Body of pancreas (tissue), 4 donors: ENCODE results near the gene GNAO1. TPM values are rescaled to one million over a fixed set of nuclear protein-coding genes. Genes with fewer than 3 reads are reported as not detected.

ENCODE experiments used
- ATAC-seq: fragments of 150-250 bp; one replicate; pipeline ENCODE4 v1.9.1; 2016
- DNase-seq, 4 donors: peaks; one replicate each; pipeline ENCODE4 v3.0.0-alpha.2; 2019
- H3K27ac ChIP-seq, 4 donors: fragments of 200-600 bp; sonication (generic); 1 replicate in 3 of 4; 2 replicates in 1 of 4; pipeline versions ENCODE4 v1.5.1 to v1.6.1; 2016 to 2019; ENCODE audit warnings: mild to moderate bottlenecking in 1 of 4, mixed read lengths in 1 of 4, moderate library complexity in 1 of 4
- H3K27me3 ChIP-seq, 2 donors: fragments of 200-600 bp; sonication (generic); one replicate each; pipeline ENCODE4 v1.6.0; 2016; ENCODE audit warnings: mild to moderate bottlenecking in 1 of 2
- H3K36me3 ChIP-seq, 2 donors: fragments of 200-600 bp; sonication (generic); replicated peaks in 1 of 2; 2 replicates each; pipeline ENCODE4 v1.5.1; 2016; ENCODE audit warnings: low read depth in 2 of 2; ENCODE audit not compliant: insufficient read depth in 1 of 2
- H3K4me1 ChIP-seq: fragments of 200-600 bp; sonication (generic); one replicate; pipeline ENCODE4 v1.6.0; 2016
- H3K4me3 ChIP-seq, 2 donors: fragments of 200-600 bp; sonication (generic); 1 replicate in 1 of 2; 2 replicates in 1 of 2; pipeline ENCODE4 v1.5.1; 2016 to 2019
- H3K9me3 ChIP-seq, 3 donors: fragments of 200-600 bp; sonication (generic); 1 replicate in 2 of 3; 2 replicates in 1 of 3; pipeline ENCODE4 v1.5.1; 2016
- CTCF ChIP-seq, 7 experiments: fragments of 450-650 bp in 4 of 7; fragments of 200-600 bp in 3 of 7; sonication (generic) in 3 of 7; IDR thresholded peaks; one replicate each; pipeline ENCODE4 v1.5.1; 2016 to 2019; ENCODE audit warnings: antibody characterized with exemption in 7 of 7
- POLR2A ChIP-seq, 3 donors: fragments of 450-650 bp; IDR thresholded peaks; one replicate each; pipeline ENCODE4 v1.6.1; 2016; ENCODE audit warnings: antibody characterized with exemption in 3 of 3, mild to moderate bottlenecking in 2 of 3
- WGBS, 2 donors: methylation state at CpG; one replicate each; pipeline ENCODE4 v1.1.5; 2017; 5-methylcytosine and 5-hydroxymethylcytosine counted together
- intact Hi-C: fragments of 100-400 bp; cut with DNase I; formaldehyde crosslinking; loops from one replicate; pipeline ENCODE4 v1.15.1; 2023
- total RNA-seq, 2 donors: library from RNA; depleted of rRNA; stranded (reverse); fragments of >200 nt; gene quantifications; one replicate each; pipeline ENCODE4 v1.1.0, GENCODE V29; 2016

Gene GNAO1
- total RNA-seq, 2 donors from 2014 or later = 1.6 to 3.0 TPM

- ATAC-seq (no peak), DNase-seq (no peak)
- WGBS, 2 donors = 54 to 59% methylated on average over 2 of the region's 2 CpGs
- H3K27me3 ChIP-seq = no peaks in the 10 kb centered on the region
- no peaks in the 10 kb centered on the region for H3K4me1 ChIP-seq
- intact Hi-C loops = no loop called here
- H3K9me3 ChIP-seq = peaks cover 0 to 3% (median 0%) of the 10 kb centered on the region in 3 donors
- H3K36me3 ChIP-seq = no peaks in the 10 kb centered on the region
- no peak for TF ChIP-seq POLR2A (IDR thresholded peaks at IDR 0.05)
- TF ChIP-seq CTCF (IDR thresholded peaks at IDR 0.05) = no peak
- no peak overlapping the region for H3K27ac ChIP-seq
- no peak overlapping the region for H3K4me3 ChIP-seq
Measured at GRCh38 chr16:56183266-56183665, 8.0 kb upstream of the GNAO1 start.

- DNase-seq = no peak
- 9 to 12% methylated on average over 18 of the region's 18 CpGs for WGBS, 2 donors
- intact Hi-C loops = no loop called here
- no peaks in the 10 kb centered on the region for H3K9me3 ChIP-seq
- H3K36me3 ChIP-seq = no peaks in the 10 kb centered on the region
- H3K27ac ChIP-seq = peak overlapping the region in 1 of 4 donors; percentile 46
- no peak for TF ChIP-seq POLR2A (IDR thresholded peaks at IDR 0.05)
- TF ChIP-seq CTCF (IDR thresholded peaks at IDR 0.05) = no peak
- ATAC-seq = no peak
- peaks cover 27% of the 10 kb centered on the region for H3K4me1 ChIP-seq
- H3K4me3 ChIP-seq = no peak overlapping the region
- peaks cover 0 to 34% of the 10 kb centered on the region in 2 donors for H3K27me3 ChIP-seq
Measured at GRCh38 chr16:56190048-56190676, 1.1 kb upstream of the GNAO1 start.

GRCh38 chr16:56190677-56191155 lies 573 bp upstream of the GNAO1 start:
- H3K4me3 ChIP-seq = no peak overlapping the region
- no peaks in the 10 kb centered on the region for H3K36me3 ChIP-seq
- intact Hi-C loops = no loop called here
- WGBS, 2 donors = 1 to 7% methylated on average over 16 to 45 of the region's 50 CpGs
- H3K27ac ChIP-seq = peak overlapping the region in 1 of 4 donors; percentile 46
- ATAC-seq (no peak), DNase-seq (no peak)
- H3K4me1 ChIP-seq = peaks cover 27% of the 10 kb centered on the region
- TF ChIP-seq POLR2A (IDR thresholded peaks at IDR 0.05) = no peak
- H3K27me3 ChIP-seq = peaks cover 0 to 34% of the 10 kb centered on the region in 2 donors
- no peaks in the 10 kb centered on the region for H3K9me3 ChIP-seq

- DNase-seq (no peak), ATAC-seq (no peak)
- Histone ChIP-seq H3K27me3 (peaks cover 0 to 34% of the 10 kb centered on the region in 2 donors), H3K27ac (peak overlapping the region in 3 of 4 donors; percentile 24 to 55 (median 25)), H3K4me1 (peaks cover 27% of the 10 kb centered on the region), H3K36me3 (no peaks in the 10 kb centered on the region), H3K4me3 (peak overlapping the region; percentile 26 to 30), H3K9me3 (no peaks in the 10 kb centered on the region)
- intact Hi-C loops = no loop called here
- 1 to 3% methylated on average over 17 to 43 of the region's 46 CpGs for WGBS, 2 donors
- TF ChIP-seq CTCF (IDR thresholded peaks at IDR 0.05) (no peak), POLR2A (IDR thresholded peaks at IDR 0.05) (no peak)
Measured at GRCh38 chr16:56191835-56192634, 746 bp downstream of the GNAO1 start.

- no peak overlapping the region for H3K27ac ChIP-seq
- 11 to 17% methylated on average over 6 of the region's 6 CpGs for WGBS, 2 donors
- H3K27me3 ChIP-seq = peaks cover 0 to 34% of the 10 kb centered on the region in 2 donors
Measured at GRCh38 chr16:56192635-56192945, 1.3 kb downstream of the GNAO1 start.

More at GRCh38 chr16:56192635-56192945, 1.3 kb downstream of the GNAO1 start:
- Histone ChIP-seq H3K9me3 (no peaks in the 10 kb centered on the region), H3K4me3 (no peak overlapping the region), H3K36me3 (no peaks in the 10 kb centered on the region), H3K4me1 (peaks cover 27% of the 10 kb centered on the region)
- DNase-seq = no peak
- intact Hi-C loops = no loop called here
- TF ChIP-seq CTCF (IDR thresholded peaks at IDR 0.05) (no peak), POLR2A (IDR thresholded peaks at IDR 0.05) (no peak)
- no peak for ATAC-seq
